ENCODE data around the gene IL36RN.

Gene IL36RN

DNA sequence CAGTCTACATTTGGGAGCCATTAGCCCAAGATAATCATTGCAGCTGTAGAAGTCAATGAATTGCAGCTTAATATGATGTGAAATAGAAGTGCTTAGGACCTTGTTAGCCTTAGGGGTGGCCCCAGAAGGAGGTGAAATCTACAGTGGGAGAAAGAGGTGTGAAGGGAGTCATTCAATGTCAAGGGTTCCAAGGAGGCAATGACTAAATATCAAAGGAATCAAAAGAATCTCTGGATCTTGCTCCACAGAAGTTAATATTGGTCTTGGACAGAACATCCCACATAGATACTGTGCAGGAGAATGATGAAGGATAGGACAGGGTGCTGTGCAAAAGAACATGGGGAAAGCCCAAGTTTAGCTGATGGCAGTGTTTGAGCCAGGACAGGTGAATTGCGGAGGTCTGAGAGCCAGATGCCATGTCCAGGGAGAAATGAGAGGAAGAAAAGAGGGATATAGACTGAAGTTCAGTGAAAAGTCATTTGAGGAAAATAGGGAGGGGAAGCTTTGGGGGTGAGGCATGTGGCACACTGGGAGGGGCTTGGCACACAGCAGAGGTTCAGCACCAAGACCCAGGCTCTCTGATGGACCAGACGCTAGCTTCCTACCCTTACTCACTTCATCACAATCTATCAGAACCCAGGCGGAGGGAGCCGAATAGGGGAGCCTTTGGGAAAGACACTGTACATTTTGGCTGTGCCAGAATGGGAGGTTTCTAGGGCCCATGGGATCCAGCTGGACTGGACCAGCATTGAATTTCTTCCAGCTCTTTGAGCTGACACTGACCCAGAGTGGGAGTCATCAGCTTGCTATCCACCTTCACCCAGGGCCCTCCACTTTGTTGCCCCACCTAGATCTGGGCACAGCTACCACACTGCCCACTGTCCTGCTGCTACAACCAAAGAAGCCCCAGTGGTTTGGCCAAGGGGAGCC lies 10.9 kb downstream of the IL36RN start:
- FAIRE-seq (no peak), DNase-seq (ENCODE audit: extremely low spot score, insufficient read length, low read depth) (no peak)

- no peak for FAIRE-seq
- DNase-seq (ENCODE audit: extremely low spot score, insufficient read length, low read depth), result no peak
Measured at GRCh38 chr2:113070606-113070975, 11.6 kb downstream of the IL36RN start.

DNA sequence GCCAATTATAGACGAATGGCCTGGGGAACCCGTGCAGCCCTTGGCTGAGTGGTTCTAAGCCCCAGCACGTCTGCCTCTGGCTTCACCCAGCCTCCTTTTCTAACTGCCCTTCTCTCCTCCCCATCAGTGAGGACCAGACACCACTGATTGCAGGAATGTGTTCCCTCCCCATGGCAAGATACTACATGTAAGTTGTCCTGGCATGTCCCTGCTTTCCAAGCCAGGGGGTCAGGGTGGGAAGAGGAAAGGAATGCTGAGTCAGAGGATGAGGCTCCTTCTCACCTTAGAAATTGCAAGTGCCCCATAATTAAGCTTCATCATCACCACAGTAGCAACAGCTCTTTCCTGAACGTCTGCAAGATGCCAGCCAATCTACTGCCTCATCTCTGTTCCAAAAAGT lies 13.6 kb downstream of the IL36RN start:
- FAIRE-seq (no peak), DNase-seq (ENCODE audit: extremely low spot score, insufficient read length, low read depth) (no peak)

GRCh38 chr2:113073325-113073834 lies 14.4 kb downstream of the IL36RN start:
- DNase-seq (ENCODE audit: extremely low spot score, insufficient read length, low read depth) (no peak), FAIRE-seq (no peak)

GRCh38 chr2:113075030-113075429 lies 16.0 kb downstream of the IL36RN start:
- no peak for DNase-seq (ENCODE audit: extremely low spot score, insufficient read length, low read depth)
- FAIRE-seq, result no peak

GRCh38 chr2:113075600-113075999 lies 16.6 kb downstream of the IL36RN start:
- DNase-seq (ENCODE audit: extremely low spot score, insufficient read length, low read depth) (no peak), FAIRE-seq (no peak)

- DNase-seq (ENCODE audit: extremely low spot score, insufficient read length, low read depth) (no peak), FAIRE-seq (no peak)
Measured at GRCh38 chr2:113076954-113077669, 18.1 kb downstream of the IL36RN start.

GRCh38 chr2:113077921-113078320 lies 18.9 kb downstream of the IL36RN start:
- no peak for FAIRE-seq
- DNase-seq (ENCODE audit: extremely low spot score, insufficient read length, low read depth), result no peak

DNA sequence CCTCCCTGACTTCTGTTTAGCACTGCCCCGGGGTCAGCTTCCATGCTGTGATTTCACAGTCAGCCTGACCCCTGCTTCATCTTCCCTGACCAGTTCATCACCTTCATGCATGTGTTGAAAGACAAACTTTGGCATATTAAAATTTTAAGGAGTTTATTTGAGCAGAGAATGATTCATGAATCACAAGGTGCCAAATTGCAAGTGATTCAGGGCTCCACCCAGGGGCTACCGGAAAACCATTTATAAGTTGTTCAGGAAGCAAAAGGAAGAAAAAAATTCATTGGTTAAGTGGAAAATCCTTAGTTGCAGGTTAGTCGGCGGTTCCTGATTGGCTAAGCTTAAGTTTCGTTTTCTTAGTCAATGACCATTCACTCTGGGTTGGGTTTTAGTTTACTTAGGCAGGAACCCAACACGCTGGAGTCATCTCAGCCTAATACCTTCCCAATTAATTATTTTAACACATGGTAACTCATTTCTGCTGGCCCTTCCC lies 19.4 kb downstream of the IL36RN start:
- no peak for FAIRE-seq

DNA sequence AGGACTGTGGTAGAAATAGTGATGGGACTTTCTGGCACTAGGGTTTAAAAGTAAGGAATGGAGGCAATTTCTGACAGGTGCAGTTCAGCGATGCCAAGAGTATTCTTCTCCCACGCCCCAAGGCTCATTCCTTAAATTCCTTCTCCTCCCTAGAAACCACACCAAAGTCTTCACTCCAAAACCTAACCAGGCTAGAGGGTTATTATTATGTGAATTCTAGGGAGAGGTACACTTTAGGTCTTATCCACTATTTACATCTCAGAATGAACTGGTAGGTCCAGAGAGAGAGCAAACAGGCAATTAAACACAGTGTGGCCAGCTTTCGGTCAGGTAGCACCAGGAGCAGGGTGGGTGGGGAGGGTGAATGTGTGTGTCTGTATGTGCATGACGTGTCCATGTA lies 20.1 kb downstream of the IL36RN start:
- FAIRE-seq (no peak), DNase-seq (ENCODE audit: extremely low spot score, insufficient read length, low read depth) (no peak)

More for the DNA sequence above, 19.4 kb downstream of the IL36RN start:
- DNase-seq (ENCODE audit: extremely low spot score, insufficient read length, low read depth), result no peak

- DNase-seq (ENCODE audit: extremely low spot score, insufficient read length, low read depth) (no peak), FAIRE-seq (peak; percentile 53)
Measured at GRCh38 chr2:113080134-113080533, 21.1 kb downstream of the IL36RN start.

DNA sequence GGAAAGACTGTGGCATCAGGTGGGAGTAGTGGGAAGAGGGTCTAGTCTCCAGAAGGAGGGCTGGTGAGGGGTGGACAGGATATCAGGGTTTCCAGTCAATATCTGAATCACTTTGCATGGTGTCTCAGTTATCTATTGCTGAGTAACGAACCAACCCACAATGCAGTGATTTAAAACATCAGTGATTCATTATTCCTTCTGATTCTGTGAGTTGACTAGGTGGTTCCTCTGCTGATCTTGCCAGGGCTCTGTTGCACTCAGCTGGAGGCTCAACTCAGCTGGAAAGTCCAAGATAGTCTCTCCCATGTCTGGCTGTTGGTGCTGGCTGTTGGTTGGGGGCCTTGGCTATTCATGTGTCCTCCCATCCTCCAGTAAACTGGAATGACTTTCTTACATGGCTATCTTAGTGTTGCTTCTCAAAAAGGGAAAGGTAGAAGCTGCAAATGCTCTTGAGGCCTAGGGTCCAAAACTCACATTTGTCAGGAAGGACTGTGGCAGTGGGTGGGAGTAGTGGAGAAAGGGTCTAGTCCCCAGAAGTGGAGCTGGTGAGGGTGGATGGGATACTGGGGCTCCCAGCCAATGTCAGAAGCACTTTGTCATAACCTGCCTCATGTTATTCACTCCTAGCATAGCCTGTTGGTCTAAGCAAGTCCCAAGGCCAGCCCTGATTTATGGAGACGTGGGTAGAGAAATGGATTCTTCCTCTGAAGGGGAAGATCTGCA lies 22.7 kb downstream of the IL36RN start:
- FAIRE-seq (no peak), DNase-seq (ENCODE audit: extremely low spot score, insufficient read length, low read depth) (no peak)

DNA sequence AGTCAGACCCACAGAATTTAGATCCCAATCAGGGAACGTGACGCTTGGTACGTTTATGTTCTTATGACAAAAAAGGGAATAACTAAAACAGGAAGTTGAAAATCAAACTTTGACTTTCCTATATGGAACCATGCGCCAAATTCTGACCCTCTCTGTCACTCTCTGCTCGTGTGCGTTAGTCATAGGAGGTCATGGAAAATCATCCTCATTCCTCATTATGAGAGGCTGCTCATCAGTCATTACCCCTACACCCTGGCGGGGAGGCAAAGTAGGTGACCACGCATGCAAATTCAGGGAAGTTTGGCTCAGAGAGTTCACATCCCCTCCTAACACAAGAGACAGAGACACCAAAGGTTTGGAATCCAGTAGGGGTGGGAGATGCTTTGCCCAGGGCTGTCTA lies 24.3 kb downstream of the IL36RN start:
- DNase-seq (ENCODE audit: extremely low spot score, insufficient read length, low read depth), result no peak
- FAIRE-seq, result no peak

GRCh38 chr2:113084249-113085000 lies 25.4 kb downstream of the IL36RN start:
- no peak for DNase-seq (ENCODE audit: extremely low spot score, insufficient read length, low read depth)
- FAIRE-seq, result no peak

- FAIRE-seq (no peak), DNase-seq (ENCODE audit: extremely low spot score, insufficient read length, low read depth) (no peak)
Measured at GRCh38 chr2:113085542-113085941, 26.5 kb downstream of the IL36RN start.

- DNase-seq (ENCODE audit: extremely low spot score, insufficient read length, low read depth), result no peak
- no peak for FAIRE-seq
Measured at GRCh38 chr2:113088213-113088992, 29.4 kb downstream of the IL36RN start.

GRCh38 chr2:113089916-113090315 lies 30.9 kb downstream of the IL36RN start:
- FAIRE-seq, result no peak
- DNase-seq (ENCODE audit: extremely low spot score, insufficient read length, low read depth), result no peak

DNA sequence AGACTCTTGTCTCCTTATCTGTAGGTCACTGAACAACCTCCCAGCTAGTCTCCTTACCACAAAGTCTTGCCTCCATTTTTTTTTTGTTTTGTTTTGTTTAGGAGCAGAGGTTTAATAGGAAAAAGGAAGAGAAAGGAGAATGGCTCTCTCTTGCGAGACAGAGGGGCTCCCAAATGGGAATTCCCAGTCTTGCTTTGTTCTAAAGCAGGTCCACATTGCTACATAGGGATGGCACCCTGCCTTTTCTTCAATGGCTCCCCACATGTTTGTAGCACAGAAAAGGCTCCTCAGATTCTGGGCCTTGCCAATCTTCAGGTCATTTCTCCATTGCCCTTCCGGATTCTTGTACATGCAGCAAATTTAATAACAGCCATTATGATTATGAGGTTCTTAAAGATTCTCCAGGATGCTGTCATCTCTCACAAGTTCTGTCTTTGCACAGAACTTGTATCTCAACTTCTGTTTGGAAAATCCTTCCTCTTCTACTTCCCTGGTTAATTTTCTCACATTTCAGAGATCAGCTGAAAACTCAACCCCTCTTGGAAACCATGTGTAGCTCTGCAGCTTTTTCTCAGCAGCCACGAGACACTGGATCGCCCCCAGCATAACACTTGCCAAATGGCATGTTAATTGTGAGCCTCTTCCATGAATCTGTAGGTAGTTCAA lies 32.4 kb downstream of the IL36RN start:
- DNase-seq (ENCODE audit: extremely low spot score, insufficient read length, low read depth) (no peak), FAIRE-seq (no peak)

All from GM18507 (cell line).